ENCODE results near the gene STXBP5.

DNA sequence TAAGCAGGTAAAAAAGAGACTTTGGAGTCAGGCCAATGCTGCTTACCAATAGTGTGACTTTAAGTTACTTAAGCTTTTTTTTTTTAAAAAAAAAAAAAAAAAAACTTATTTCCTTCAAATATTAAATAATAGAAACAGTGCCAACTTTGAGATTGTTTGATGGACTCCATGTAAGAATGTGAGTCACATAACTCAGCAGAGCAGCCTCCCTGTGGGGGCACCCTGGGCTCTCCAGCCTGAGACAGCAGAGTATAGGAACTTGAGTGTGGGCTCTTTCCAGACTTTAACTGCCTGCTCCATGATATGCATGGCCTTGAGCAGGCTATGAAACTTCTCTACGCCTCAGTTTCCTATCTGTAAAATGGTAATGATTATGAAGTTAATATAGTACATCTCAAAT is 190.9 kb downstream of the STXBP5 start:
- TF ChIP-seq GATA2 (IDR thresholded peaks at IDR 0.05; ENCODE audit: low read depth, low read length) (no peak), GATA3 (IDR thresholded peaks at IDR 0.05; ENCODE audit: low read depth, low read length) (no peak)
